Tibial artery (tissue), 4 donors: ENCODE data around the gene HDAC4.

Experiments used
- DNase-seq, 2 donors: peaks; one replicate each; pipeline ENCODE4 v3.0.0-alpha.2; 2019
- H3K27ac ChIP-seq, 2 donors: fragments of 200-600 bp; sonication (generic) in 1 of 2; 1 replicate in 1 of 2; 2 replicates in 1 of 2; pipeline ENCODE4 v1.5.1; 2018 to 2019; ENCODE audit warnings: mild to moderate bottlenecking in 1 of 2
- H3K27me3 ChIP-seq, 2 donors: fragments of 200-600 bp; sonication (generic) in 1 of 2; one replicate each; pipeline versions ENCODE4 v1.5.1 to v1.6.0; 2016 to 2019
- H3K36me3 ChIP-seq, 3 donors: fragments of 200-600 bp; sonication (generic) in 2 of 3; one replicate each; pipeline ENCODE4 v1.5.1; 2016 to 2019; ENCODE audit warnings: mild to moderate bottlenecking in 2 of 3
- H3K4me1 ChIP-seq, 4 donors: fragments of 200-600 bp; sonication (generic) in 2 of 4; 1 replicate in 3 of 4; 2 replicates in 1 of 4; pipeline ENCODE4 v1.5.1; 2016 to 2019
- H3K4me3 ChIP-seq, 2 donors: fragments of 200-600 bp; sonication (generic) in 1 of 2; 1 replicate in 1 of 2; 2 replicates in 1 of 2; pipeline ENCODE4 v1.5.1; 2018 to 2019; ENCODE audit warnings: mild to moderate bottlenecking in 2 of 2
- H3K9me3 ChIP-seq, 3 donors: fragments of 200-600 bp; sonication (generic) in 1 of 3; one replicate each; pipeline ENCODE4 v1.5.1; 2016 to 2019
- intact Hi-C: fragments of 100-400 bp; cut with DNase I; formaldehyde crosslinking; loops from one replicate; pipeline ENCODE4 v1.15.0; 2023; ENCODE audit warnings: low total_unique reads
- TF ChIP-seq, protein P1 (sequence below), 2 experiments: fragments of 200-600 bp in 1 of 2; fragments of 450-650 bp in 1 of 2; IDR thresholded peaks; one replicate each; pipeline ENCODE4 v1.5.1; 2017 to 2019; ENCODE audit warnings: antibody characterized with exemption in 2 of 2, mild to moderate bottlenecking in 1 of 2, moderate library complexity in 1 of 2

HDAC4 gene

DNA sequence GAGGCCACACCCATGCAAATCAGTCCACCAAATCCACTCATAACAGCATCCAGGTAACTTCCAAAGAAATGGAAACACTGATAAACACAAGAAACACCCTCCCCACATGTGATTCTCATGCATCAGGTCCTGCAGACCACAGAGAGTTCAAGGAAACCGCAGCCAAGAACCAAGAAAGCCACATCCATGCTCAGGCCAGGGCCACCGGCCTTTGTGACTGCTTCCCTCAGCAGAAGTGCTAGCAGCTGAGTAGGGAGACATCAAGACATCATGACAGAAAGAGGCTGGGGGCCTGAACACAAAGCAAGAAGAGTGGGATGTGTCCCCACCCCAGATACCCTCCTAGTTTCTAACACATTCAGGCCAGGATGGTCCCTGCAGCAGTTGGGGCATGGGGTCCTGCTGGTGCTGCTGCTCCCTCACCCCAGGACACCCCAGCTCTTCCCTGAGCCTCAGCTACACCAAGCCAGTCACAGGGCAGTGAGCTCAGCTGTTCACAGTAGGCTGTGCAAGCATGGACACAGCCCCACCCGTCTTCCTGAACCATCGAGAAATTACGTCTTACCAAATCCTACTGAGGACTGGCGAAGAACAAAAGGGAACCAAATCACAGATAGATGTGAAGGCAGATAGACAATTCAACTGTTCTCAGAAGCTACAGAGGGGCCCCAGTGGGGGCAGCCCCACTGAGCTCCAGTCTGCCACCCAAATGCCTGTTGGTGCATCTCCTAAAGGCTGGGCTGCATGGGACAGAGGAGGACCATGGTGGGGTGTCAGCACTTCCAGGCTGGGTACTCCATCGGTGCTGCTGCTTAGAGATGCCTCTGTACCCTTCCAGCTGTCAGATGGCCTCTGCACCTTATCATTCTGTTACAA lies 60.9 kb downstream of the HDAC4 start:
- Histone ChIP-seq H3K4me3 (no peak overlapping the region), H3K4me1 (no peaks in the 10 kb centered on the region), H3K27me3 (no peaks in the 10 kb centered on the region), H3K36me3 (no peaks in the 10 kb centered on the region), H3K9me3 (no peaks in the 10 kb centered on the region), H3K27ac (no peak overlapping the region)
- no peak for DNase-seq
- intact Hi-C loops: no loop called here
- TF ChIP-seq, protein P1, sequence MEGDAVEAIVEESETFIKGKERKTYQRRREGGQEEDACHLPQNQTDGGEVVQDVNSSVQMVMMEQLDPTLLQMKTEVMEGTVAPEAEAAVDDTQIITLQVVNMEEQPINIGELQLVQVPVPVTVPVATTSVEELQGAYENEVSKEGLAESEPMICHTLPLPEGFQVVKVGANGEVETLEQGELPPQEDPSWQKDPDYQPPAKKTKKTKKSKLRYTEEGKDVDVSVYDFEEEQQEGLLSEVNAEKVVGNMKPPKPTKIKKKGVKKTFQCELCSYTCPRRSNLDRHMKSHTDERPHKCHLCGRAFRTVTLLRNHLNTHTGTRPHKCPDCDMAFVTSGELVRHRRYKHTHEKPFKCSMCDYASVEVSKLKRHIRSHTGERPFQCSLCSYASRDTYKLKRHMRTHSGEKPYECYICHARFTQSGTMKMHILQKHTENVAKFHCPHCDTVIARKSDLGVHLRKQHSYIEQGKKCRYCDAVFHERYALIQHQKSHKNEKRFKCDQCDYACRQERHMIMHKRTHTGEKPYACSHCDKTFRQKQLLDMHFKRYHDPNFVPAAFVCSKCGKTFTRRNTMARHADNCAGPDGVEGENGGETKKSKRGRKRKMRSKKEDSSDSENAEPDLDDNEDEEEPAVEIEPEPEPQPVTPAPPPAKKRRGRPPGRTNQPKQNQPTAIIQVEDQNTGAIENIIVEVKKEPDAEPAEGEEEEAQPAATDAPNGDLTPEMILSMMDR (IDR thresholded peaks at IDR 0.05): no peak

- no peak overlapping the region for H3K27ac ChIP-seq
- H3K36me3 ChIP-seq: no peaks in the 10 kb centered on the region
- H3K4me1 ChIP-seq: no peaks in the 10 kb centered on the region
- DNase-seq: no peak
- no peaks in the 10 kb centered on the region for H3K27me3 ChIP-seq
- no peak overlapping the region for H3K4me3 ChIP-seq
- TF ChIP-seq, protein P1 (IDR thresholded peaks at IDR 0.05): no peak
- intact Hi-C loops: no loop called here
- no peaks in the 10 kb centered on the region for H3K9me3 ChIP-seq
These were observed 61.6 kb downstream of the HDAC4 start for GRCh38 chr2:239339241-239339640.

DNA sequence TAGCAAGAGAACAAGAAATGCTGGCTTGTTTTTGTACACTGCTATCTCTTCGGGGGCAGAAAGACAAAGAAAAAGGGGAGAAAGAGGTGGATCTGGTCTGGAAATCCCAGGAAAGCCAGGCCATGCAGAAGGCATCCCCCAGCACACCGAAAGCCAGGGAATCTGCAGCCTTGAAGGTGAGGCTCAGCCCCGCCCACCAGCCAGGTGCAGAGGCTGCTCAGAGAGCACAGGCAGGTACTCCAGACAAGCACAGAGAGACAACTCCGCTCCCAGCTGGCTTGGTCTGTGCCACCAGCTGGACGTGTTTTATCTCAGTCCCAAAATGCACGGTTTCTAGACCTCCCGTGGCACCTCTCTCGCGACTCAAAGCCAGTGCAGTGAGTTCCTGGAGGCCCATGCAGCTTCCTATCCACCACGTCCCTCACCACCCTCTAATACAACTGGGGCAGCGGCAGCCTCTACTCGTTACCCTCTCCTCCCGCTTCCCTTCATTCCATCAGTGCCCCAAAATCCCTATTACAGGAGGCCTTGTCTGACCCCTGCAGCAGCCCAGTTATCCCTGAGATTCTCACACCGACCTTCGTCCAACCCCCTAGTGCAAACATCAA lies 62.8 kb downstream of the HDAC4 start:
- H3K4me3 ChIP-seq: no peak overlapping the region
- no peaks in the 10 kb centered on the region for H3K27me3 ChIP-seq
- no peaks in the 10 kb centered on the region for H3K4me1 ChIP-seq
- no peak for DNase-seq
- no peaks in the 10 kb centered on the region for H3K9me3 ChIP-seq
- TF ChIP-seq, protein P1 (IDR thresholded peaks at IDR 0.05): no peak
- no peaks in the 10 kb centered on the region for H3K36me3 ChIP-seq
- intact Hi-C loops: no loop called here
- H3K27ac ChIP-seq: no peak overlapping the region

DNA sequence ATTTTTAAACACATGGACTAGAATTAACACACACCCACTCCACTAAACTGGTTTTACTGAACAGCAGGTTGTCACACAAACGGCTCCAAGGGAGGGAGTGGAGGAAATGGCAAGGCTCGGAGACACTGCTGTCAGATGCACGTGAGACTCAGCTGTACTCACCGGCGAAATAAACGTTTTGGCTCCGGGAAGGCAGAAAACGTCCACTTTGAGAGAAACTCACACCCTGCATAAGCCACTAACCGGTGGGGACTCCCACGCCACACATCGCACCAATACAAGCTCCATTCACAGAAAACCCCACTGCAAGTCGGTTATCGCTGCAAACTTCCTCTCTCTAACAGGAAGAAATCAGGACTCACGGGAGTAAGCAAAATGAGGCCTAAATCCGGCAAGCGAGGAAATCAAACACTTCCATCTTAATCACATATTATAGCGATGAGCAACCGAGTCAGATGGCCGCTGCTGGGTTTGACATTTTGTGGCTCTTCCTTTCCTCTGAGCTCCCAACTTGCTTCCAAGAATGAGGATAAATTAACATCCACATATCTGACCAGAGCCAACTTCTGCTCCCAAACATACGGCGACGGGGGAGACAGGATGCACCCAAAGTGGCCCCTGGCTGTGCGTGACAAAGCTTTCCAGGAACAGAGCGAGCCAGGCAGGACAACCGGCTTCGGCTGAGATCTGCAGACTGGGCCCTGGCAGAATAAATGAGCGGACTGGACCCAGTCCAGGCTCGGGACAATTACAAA lies 63.5 kb downstream of the HDAC4 start:
- DNase-seq: no peak
- TF ChIP-seq, protein P1 (IDR thresholded peaks at IDR 0.05): no peak
- no peak overlapping the region for H3K4me3 ChIP-seq
- no peaks in the 10 kb centered on the region for H3K4me1 ChIP-seq
- H3K27me3 ChIP-seq: no peaks in the 10 kb centered on the region
- H3K36me3 ChIP-seq: no peaks in the 10 kb centered on the region
- no peak overlapping the region for H3K27ac ChIP-seq
- intact Hi-C loops: no loop called here
- H3K9me3 ChIP-seq: no peaks in the 10 kb centered on the region

- Histone ChIP-seq H3K36me3 (no peaks in the 10 kb centered on the region), H3K4me1 (peaks cover 0 to 38% (median 31%) of the 10 kb centered on the region in 4 donors), H3K27ac (no peak overlapping the region), H3K27me3 (no peaks in the 10 kb centered on the region), H3K4me3 (no peak overlapping the region), H3K9me3 (no peaks in the 10 kb centered on the region)
- no peak for DNase-seq
- TF ChIP-seq, protein P1 (IDR thresholded peaks at IDR 0.05): no peak
- intact Hi-C loops: no loop called here
These were observed 69.3 kb downstream of the HDAC4 start for GRCh38 chr2:239331560-239331959.
